Sigmoid colon (tissue), 7 donors: ENCODE measurements around the gene MRPL20. TPM values are rescaled to one million over a fixed set of nuclear protein-coding genes. Genes with fewer than 3 reads are reported as not detected.
"Not testable (repeated sequence)": the region's sequence is repeated elsewhere in the genome, so short reads cannot be mapped to it uniquely, and the experiment has no call there.

Experiments used
- DNase-seq: peaks from one replicate; pipeline ENCODE4 v3.0.0-alpha.2; 2019
- H3K27ac ChIP-seq, 4 donors: fragments of 200-600 bp; sonication (generic); one replicate each; pipeline ENCODE4 v1.5.1; 2016 to 2019; ENCODE audit warnings: mild to moderate bottlenecking in 1 of 4
- H3K27me3 ChIP-seq, 3 donors: fragments of 200-600 bp; sonication (generic); one replicate each; pipeline ENCODE4 v1.5.1; 2019; ENCODE audit warnings: mild to moderate bottlenecking in 1 of 3
- H3K36me3 ChIP-seq, 4 donors: fragments of 200-600 bp; sonication (generic); one replicate each; pipeline ENCODE4 v1.5.1; 2016 to 2019
- H3K4me1 ChIP-seq, 4 donors: fragments of 200-600 bp; sonication (generic); one replicate each; pipeline ENCODE4 v1.5.1; 2017 to 2019
- H3K4me3 ChIP-seq, 4 donors: fragments of 200-600 bp; sonication (generic); one replicate each; pipeline ENCODE4 v1.5.1; 2017 to 2019; ENCODE audit warnings: mild to moderate bottlenecking in 2 of 4, moderate library complexity in 1 of 4
- H3K9me3 ChIP-seq, 4 donors: fragments of 200-600 bp in 3 of 4; sonication (generic) in 3 of 4; one replicate each; pipeline versions ENCODE4 v1.5.1 to v1.6.1; 2013 to 2019
- CTCF ChIP-seq, 4 experiments: fragments of 450-650 bp in 3 of 4; fragments of 200-600 bp in 1 of 4; IDR thresholded peaks; one replicate each; pipeline ENCODE4 v1.5.1; 2016 to 2019; ENCODE audit warnings: antibody characterized with exemption in 4 of 4, mild to moderate bottlenecking in 3 of 4, moderate library complexity in 2 of 4
- EP300 ChIP-seq, 4 donors: sonication (generic); formaldehyde crosslinking; IDR thresholded peaks; one replicate each; pipeline ENCODE4 v1.6.1; 2017; ENCODE audit warnings: antibody characterized with exemption in 4 of 4
- POLR2A ChIP-seq, 2 donors: fragments of 450-650 bp; IDR thresholded peaks; one replicate each; pipeline ENCODE4 v1.6.1; 2016; ENCODE audit warnings: antibody characterized with exemption in 2 of 2, mild to moderate bottlenecking in 2 of 2, moderate library complexity in 2 of 2
- POLR2AphosphoS5 ChIP-seq, 4 donors: sonication (generic); formaldehyde crosslinking; IDR thresholded peaks; one replicate each; pipeline ENCODE4 v1.6.1; 2017; ENCODE audit warnings: antibody characterized with exemption in 4 of 4
- WGBS, 2 donors: extraction: QIAGEN DNeasy Blood & Tissue Kit; methylation state at CpG; one replicate each; pipeline ENCODE4 v1.1.7; 2013; 5-methylcytosine and 5-hydroxymethylcytosine counted together
- intact Hi-C: fragments of 100-400 bp; cut with DNase I; formaldehyde crosslinking; loops from one replicate; pipeline ENCODE4 v1.15.1; 2023
- polyA plus RNA-seq, 3 donors: library from polyadenylated mRNA; stranded (reverse); fragments of 200-250 nt; gene quantifications; one replicate each; pipeline ENCODE4 v1.2.3, GENCODE V29; 2013
- total RNA-seq, 4 donors: library from RNA; depleted of rRNA; stranded (reverse); fragments of >200 nt; gene quantifications; one replicate each; pipeline ENCODE4 v1.1.0, GENCODE V29; 2016
- donor health status: healthy with polysubstance abuse.
- donor health status: Bipolar disorder and iron deficiency.
- donor health status: healthy.

MRPL20 gene
- total and polyA plus RNA-seq, 7 donors, result 133 to 235 (median 178) TPM

- Histone ChIP-seq H3K4me3 (peak overlapping the region in 2 of 4 donors; percentile 11 to 22), H3K4me1 (peaks cover 0 to 83% (median 81%) of the 10 kb centered on the region in 4 donors), H3K36me3 (no peaks in the 10 kb centered on the region), H3K27ac (peak overlapping the region; percentile 93 to 99 (median 96)), H3K27me3 (no peaks in the 10 kb centered on the region), H3K9me3 (no peaks in the 10 kb centered on the region)
- intact Hi-C loops, result no loop called here
- TF ChIP-seq EP300 (IDR thresholded peaks at IDR 0.05), result no peak
- TF ChIP-seq POLR2AphosphoS5 (IDR thresholded peaks at IDR 0.05), result no peak
- DNase-seq, result no peak
- 57% methylated on average over 18 of the region's 18 CpGs for WGBS, 2 donors
Measured at GRCh38 chr1:1430992-1431844, 24.1 kb upstream of the MRPL20 start.

- peak overlapping the region; percentile 93 to 99 (median 96) for H3K27ac ChIP-seq
- H3K4me1 ChIP-seq, result peaks cover 0 to 77% (median 75%) of the 10 kb centered on the region in 4 donors
- H3K27me3 ChIP-seq, result no peaks in the 10 kb centered on the region
- peak; percentile 92 for DNase-seq
- intact Hi-C loops, result no loop called here
- WGBS, 2 donors, result 53 to 60% methylated on average over 35 of the region's 35 CpGs
- H3K9me3 ChIP-seq, result no peaks in the 10 kb centered on the region
- TF ChIP-seq EP300 (IDR thresholded peaks at IDR 0.05), result no peak
- TF ChIP-seq CTCF (IDR thresholded peaks at IDR 0.05), result peak; percentile 10 to 49 (median 25)
- peak in 3 of 4 donors; percentile 58 to 65 (median 61) for TF ChIP-seq POLR2AphosphoS5 (IDR thresholded peaks at IDR 0.05)
- TF ChIP-seq POLR2A (IDR thresholded peaks at IDR 0.05), result no peak
- H3K4me3 ChIP-seq, result peak overlapping the region in 3 of 4 donors; percentile 3 to 22 (median 11)
- H3K36me3 ChIP-seq, result no peaks in the 10 kb centered on the region
Measured at GRCh38 chr1:1430114-1430982, 23.3 kb upstream of the MRPL20 start.

- DNase-seq, result no peak
- peak overlapping the region; percentile 93 to 99 (median 96) for H3K27ac ChIP-seq
- WGBS, 2 donors, result 62 to 77% methylated on average over 6 of the region's 6 CpGs
Measured at GRCh38 chr1:1429671-1430073, 22.6 kb upstream of the MRPL20 start.

GRCh38 chr1:1428967-1429366 is 21.9 kb upstream of the MRPL20 start:
- H3K9me3 ChIP-seq, H3K27me3 ChIP-seq, H3K4me3 ChIP-seq, DNase-seq, H3K36me3 ChIP-seq, intact Hi-C loops: not testable (repeated sequence)
- Histone ChIP-seq H3K27ac (peak overlapping the region; percentile 93 to 99 (median 96)), H3K4me1 (peaks cover 0 to 63% (median 61%) of the 10 kb centered on the region in 4 donors)
- WGBS, 2 donors, result 88 to 92% methylated on average over 6 of the region's 6 CpGs

More at GRCh38 chr1:1429671-1430073, 22.6 kb upstream of the MRPL20 start:
- intact Hi-C loops, result no loop called here
- TF ChIP-seq POLR2AphosphoS5 (IDR thresholded peaks at IDR 0.05) (peak in 1 of 4 donors; percentile 2), POLR2A (IDR thresholded peaks at IDR 0.05) (no peak), CTCF (IDR thresholded peaks at IDR 0.05) (no peak), EP300 (IDR thresholded peaks at IDR 0.05) (no peak)
- no peaks in the 10 kb centered on the region for H3K27me3 ChIP-seq
- no peaks in the 10 kb centered on the region for H3K9me3 ChIP-seq
- H3K4me3 ChIP-seq, result no peak overlapping the region
- H3K36me3 ChIP-seq, result no peaks in the 10 kb centered on the region
- peaks cover 0 to 70% (median 68%) of the 10 kb centered on the region in 4 donors for H3K4me1 ChIP-seq

- 56 to 82% methylated on average over 19 of the region's 19 CpGs for WGBS, 2 donors
- intact Hi-C loops, result no loop called here
Measured at GRCh38 chr1:1428174-1428573, 21.1 kb upstream of the MRPL20 start.

More at GRCh38 chr1:1428174-1428573, 21.1 kb upstream of the MRPL20 start:
- no peak overlapping the region for H3K4me3 ChIP-seq
- H3K36me3 ChIP-seq, result no peaks in the 10 kb centered on the region
- no peak for DNase-seq
- TF ChIP-seq CTCF (IDR thresholded peaks at IDR 0.05) (no peak), EP300 (IDR thresholded peaks at IDR 0.05) (no peak), POLR2AphosphoS5 (IDR thresholded peaks at IDR 0.05) (no peak), POLR2A (IDR thresholded peaks at IDR 0.05) (no peak)
- H3K27me3 ChIP-seq, result no peaks in the 10 kb centered on the region
- H3K9me3 ChIP-seq, result no peaks in the 10 kb centered on the region
- peaks cover 0 to 55% (median 53%) of the 10 kb centered on the region in 4 donors for H3K4me1 ChIP-seq
- H3K27ac ChIP-seq, result peak overlapping the region; percentile 93 to 99 (median 96)
